Kidney epithelial cell (primary cell): ENCODE data around the gene GABPA. TPM values are rescaled to one million over a fixed set of nuclear protein-coding genes. Genes with fewer than 3 reads are reported as not detected.

Experiments used
- DNase-seq: peaks from one replicate; pipeline ENCODE4 v3.0.0-alpha.2; 2010; ENCODE audit warnings: low read depth
- H3K27me3 ChIP-seq: 2 replicates; pipeline ENCODE4 v1.6.0; 2011; ENCODE audit warnings: low read length; ENCODE audit not compliant: control insufficient read depth, insufficient read depth
- H3K36me3 ChIP-seq: 2 replicates; pipeline ENCODE4 v1.5.1; 2011; ENCODE audit warnings: low read length; ENCODE audit not compliant: control insufficient read depth, insufficient read depth
- H3K4me3 ChIP-seq: 2 replicates; pipeline ENCODE4 v1.5.1; 2011; ENCODE audit warnings: low read depth, mild to moderate bottlenecking, control low read depth, low read length
- CTCF ChIP-seq: IDR thresholded peaks from 2 replicates; pipeline ENCODE4 v1.5.1; 2011; ENCODE audit warnings: mild to moderate bottlenecking, moderate library complexity, low read length, control low read depth, inconsistent platforms; ENCODE audit not compliant: insufficient read depth, poor library complexity, severe bottlenecking
- total RNA-seq: library from RNA; depleted of rRNA; stranded (reverse); fragments of >200 nt; gene quantifications from 2 replicates; pipeline ENCODE4 v1.2.3, GENCODE V29; 2015

GABPA gene
- total RNA-seq, 1 donor from 2014 or later = 16.6 TPM

GRCh38 chr21:25735646-25736597, 1.1 kb downstream of the GABPA start:
- DNase-seq = no peak

GRCh38 chr21:25737421-25737820, 2.6 kb downstream of the GABPA start:
- no peak for DNase-seq
- H3K27me3 ChIP-seq = no peaks in the 10 kb centered on the region
- no peak for TF ChIP-seq CTCF
- H3K4me3 ChIP-seq = no peak overlapping the region
- no peaks in the 10 kb centered on the region for H3K36me3 ChIP-seq

More at GRCh38 chr21:25735646-25736597, 1.1 kb downstream of the GABPA start:
- Histone ChIP-seq H3K27me3 (no peaks in the 10 kb centered on the region), H3K36me3 (no peaks in the 10 kb centered on the region), H3K4me3 (peak overlapping the region; percentile 75)
- TF ChIP-seq CTCF = no peak

- no peak for TF ChIP-seq CTCF
- no peaks in the 10 kb centered on the region for H3K27me3 ChIP-seq
- no peak for DNase-seq
Measured at GRCh38 chr21:25742900-25743299, 8.1 kb downstream of the GABPA start.

GRCh38 chr21:25744854-25745253, 10.1 kb downstream of the GABPA start:
- Histone ChIP-seq H3K4me3 (no peak overlapping the region), H3K36me3 (no peaks in the 10 kb centered on the region), H3K27me3 (no peaks in the 10 kb centered on the region)
- no peak for DNase-seq
- no peak for TF ChIP-seq CTCF

More at GRCh38 chr21:25742900-25743299, 8.1 kb downstream of the GABPA start:
- no peaks in the 10 kb centered on the region for H3K36me3 ChIP-seq
- no peak overlapping the region for H3K4me3 ChIP-seq

GRCh38 chr21:25750085-25750484, 15.3 kb downstream of the GABPA start:
- Histone ChIP-seq H3K27me3 (no peaks in the 10 kb centered on the region), H3K36me3 (no peaks in the 10 kb centered on the region), H3K4me3 (no peak overlapping the region)
- DNase-seq = no peak
- TF ChIP-seq CTCF = no peak
